ENCODE results near the gene FCGR3B.
"Not testable (repeated sequence)": the region's sequence is repeated elsewhere in the genome, so short reads cannot be mapped to it uniquely, and the experiment has no call there.

FCGR3B gene

DNA sequence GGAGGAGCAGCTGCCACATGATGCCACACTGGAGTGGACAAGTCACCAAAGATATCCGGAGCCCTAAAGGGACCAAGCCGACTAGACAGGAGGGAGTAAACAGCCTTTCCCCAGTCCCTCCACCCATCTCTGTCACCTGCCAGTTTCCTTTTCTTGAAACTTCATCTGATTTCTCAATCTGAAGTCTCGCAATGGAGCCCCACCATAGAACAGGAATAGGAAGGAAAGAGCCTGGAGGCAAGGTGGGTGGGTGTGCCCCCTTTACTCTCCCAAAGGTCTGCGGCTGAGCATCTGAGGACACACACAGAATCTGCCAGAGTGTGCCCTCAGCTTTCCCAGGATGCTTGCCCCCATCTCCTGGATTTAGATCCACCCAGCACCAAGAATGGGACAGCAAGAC is at the start of gene FCGR3B:
Gene FCGR3B, minus strand, starts transcription at position 101 of the 400 bp plus-strand sequence. Its CDS starts 82 bp downstream, at position 19.
- no peak for DNase-seq

DNA sequence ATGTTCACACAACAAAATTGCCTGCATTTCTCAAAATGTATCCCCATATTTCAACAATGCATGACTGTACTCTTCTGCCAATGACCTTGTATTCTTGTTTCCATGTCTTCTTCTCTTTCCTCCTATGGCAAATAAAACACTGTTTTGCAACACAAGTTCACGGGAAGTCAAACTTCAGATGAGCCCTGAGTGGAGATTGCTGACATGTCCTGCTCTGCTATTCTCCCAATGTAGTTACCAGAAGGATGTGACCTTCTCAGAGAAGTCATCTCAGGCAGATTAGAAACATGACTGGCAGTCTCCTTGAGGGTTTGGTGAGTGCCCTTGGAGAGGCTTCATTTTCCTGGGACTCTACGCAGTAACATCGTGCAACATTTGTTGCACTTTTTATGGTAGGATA is 47.5 kb upstream of the FCGR3B start:
- DNase-seq, result no peak

DNA sequence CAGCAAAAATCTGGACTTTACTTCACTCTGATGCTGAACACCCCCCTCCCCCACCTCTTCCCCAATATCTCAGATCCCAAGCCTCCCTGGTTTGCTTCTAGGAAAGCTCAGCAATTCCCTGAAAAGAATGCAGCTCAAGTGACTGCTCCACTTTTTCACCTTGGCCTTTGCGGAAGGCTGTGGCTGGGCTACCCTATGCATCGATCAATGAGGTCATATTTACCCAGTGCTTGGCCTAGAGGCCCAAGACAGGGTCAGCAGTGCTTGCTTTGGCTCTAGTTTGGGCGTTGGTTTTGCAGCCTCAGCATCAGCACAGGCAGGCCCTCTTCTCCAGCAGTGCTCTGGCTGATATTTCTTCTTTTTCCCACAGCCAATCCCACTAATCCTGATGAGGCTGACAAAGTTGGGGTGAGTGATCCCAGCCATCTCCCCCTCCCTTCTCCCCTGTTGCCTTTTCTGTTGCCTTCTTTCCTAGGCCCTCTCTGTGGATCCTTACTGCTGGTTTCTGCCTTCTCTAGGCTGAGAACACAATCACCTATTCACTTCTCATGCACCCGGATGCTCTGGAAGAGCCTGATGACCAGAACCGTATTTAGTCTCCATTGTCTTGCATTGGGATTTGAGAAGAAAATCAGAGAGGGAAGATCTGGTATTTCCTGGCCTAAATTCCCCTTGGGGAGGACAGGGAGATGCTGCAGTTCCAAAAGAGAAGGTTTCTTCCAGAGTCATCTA is 46.1 kb upstream of the FCGR3B start:
- DNase-seq, result no peak

DNA sequence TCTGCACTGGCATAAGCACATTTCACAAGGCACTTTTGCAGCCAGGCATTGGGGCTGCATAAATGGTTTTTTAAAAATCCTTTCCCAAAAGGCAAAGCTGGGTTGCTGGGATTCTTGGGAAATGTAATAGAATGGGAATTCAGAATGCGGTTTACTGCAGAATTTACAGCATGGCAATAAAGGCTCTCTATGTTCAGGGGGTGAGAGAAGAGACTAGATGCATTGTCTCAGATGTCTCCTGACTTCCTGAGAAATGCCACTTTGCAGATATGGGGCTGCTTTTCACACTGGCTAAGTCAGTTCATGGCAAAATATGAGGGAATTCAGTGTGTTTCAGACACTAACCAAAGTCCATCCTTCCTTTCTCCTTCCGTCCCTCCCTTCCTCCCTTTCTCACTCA is 45.5 kb upstream of the FCGR3B start:
- no peak for DNase-seq

GRCh38 chr1:161674908-161675307 is 43.9 kb upstream of the FCGR3B start:
- DNase-seq, result not testable (repeated sequence)

DNA sequence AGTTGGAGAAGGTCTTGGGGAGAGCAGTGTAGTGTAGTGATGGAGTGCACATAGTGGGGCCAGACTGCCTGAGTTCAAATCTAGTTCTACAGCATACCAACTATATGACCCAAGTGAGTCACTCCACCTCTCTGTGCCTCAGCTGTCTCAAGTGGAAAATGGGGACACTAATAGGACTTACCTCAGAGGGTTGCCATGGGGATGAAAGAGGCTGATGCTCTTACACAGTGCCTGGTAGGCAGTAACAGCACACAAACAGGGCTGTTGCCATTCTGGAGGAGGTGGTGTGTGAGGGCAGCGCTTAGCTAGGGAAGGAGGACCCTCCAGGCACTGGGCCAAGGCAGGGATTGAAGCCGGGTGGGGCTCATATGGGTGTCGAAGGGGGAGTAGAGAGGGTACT is 43.5 kb upstream of the FCGR3B start:
- DNase-seq, result not testable (repeated sequence)

DNA sequence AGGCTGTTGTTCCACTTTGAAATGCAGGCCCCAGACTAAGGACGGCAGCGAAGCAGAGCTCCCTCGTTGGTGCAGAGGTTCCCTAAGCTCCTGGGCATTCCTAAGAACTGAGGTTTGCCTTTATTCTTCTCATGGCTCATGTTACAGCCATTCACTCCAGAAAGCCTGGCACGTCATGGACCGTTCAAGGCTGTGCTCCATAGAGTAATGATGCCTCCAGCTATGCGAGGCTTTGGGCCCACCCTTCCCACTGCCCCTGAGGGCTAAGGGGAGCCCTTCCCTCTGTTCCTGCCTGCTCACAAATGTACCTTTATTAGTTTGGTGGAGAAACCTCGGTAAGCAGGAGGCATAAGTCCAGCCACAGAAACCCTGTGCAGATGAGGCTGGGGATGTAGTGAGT is 42.5 kb upstream of the FCGR3B start:
- DNase-seq, result not testable (repeated sequence)

- DNase-seq, result not testable (repeated sequence)
These were observed 40.4 kb upstream of the FCGR3B start for GRCh38 chr1:161671045-161672020.

DNA sequence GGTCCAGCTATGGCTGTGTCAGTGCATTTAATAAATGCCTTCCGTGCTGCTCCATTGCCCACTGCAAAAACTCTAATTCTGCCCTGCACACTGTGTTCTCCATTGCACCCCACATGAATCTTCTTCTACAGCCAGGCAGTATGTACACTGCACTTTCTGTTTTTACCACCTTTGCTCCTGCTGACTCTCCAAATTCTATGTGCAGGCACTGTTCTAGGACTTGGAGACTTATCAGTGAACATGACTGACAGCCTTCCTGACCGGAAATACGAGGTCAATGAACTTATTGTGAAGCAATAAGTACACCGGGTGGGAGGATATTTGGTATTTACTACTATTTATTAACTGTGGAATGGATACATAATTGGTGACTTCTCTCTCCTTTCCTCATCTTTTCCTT is 33.7 kb upstream of the FCGR3B start:
- DNase-seq, result not testable (repeated sequence)

GRCh38 chr1:161663569-161663968 is 32.6 kb upstream of the FCGR3B start:
- not testable (repeated sequence) for DNase-seq

GRCh38 chr1:161662684-161663339 is 31.8 kb upstream of the FCGR3B start, which contains the start of gene FCGR2B:
Gene FCGR2B, plus strand, starts transcription at chr1:161663143. Its CDS starts 99 bp downstream, at chr1:161663242.
- DNase-seq, result not testable (repeated sequence)

DNA sequence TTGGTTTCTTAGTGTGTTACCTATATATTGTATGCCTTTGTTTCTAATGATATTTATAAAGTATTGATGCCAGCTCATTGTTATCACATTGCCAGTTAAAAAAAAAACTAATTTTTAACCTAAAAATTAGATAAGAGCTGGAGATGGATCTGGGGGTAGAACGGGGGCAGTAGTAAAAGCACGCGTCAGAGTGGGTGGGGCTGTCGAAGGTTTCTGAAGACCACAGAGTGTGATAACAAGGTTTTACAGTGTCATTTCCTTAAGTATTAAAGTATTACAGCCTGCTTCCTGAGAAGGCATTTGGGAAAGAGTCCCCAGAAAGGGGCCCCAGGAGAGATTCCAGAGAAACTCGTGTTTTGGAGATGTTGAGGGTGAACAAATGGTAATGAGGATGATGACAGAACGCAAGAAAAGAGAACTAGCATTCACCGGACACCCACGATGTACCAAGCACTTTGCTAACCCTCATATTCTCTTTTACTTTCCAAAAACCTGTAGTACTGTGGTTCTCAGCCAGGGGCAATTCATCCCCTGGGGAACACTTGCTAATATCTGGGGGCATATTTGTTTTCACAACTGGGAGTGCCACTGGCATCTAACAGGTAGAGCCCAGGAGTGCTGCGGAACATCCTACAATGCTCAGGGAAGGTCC is 30.8 kb upstream of the FCGR3B start:
- DNase-seq, result not testable (repeated sequence)

GRCh38 chr1:161658524-161658923 is 27.5 kb upstream of the FCGR3B start:
- not testable (repeated sequence) for DNase-seq

DNA sequence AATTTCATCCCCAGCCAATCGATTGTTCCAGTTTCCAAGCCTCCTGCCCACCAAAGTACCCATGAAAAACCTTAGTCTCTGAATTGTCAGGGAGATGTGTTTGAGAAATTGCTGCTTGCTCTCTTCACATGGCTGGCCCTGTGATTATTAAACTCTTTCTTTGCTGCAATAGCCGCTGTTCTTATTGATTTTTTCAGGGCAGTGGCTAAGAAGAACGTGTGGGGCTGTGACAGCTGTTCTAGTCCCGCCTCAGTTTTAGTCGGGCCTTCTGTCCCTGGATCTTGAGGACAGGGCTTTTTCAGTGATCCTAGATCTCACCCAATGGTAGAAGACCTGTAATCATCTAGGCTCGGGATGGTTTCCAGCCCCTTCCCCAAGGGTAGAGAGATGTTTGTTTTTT is 23.0 kb upstream of the FCGR3B start:
- not testable (repeated sequence) for DNase-seq

- DNase-seq, result not testable (repeated sequence)
These were observed 22.6 kb upstream of the FCGR3B start for GRCh38 chr1:161653541-161653940.

DNA sequence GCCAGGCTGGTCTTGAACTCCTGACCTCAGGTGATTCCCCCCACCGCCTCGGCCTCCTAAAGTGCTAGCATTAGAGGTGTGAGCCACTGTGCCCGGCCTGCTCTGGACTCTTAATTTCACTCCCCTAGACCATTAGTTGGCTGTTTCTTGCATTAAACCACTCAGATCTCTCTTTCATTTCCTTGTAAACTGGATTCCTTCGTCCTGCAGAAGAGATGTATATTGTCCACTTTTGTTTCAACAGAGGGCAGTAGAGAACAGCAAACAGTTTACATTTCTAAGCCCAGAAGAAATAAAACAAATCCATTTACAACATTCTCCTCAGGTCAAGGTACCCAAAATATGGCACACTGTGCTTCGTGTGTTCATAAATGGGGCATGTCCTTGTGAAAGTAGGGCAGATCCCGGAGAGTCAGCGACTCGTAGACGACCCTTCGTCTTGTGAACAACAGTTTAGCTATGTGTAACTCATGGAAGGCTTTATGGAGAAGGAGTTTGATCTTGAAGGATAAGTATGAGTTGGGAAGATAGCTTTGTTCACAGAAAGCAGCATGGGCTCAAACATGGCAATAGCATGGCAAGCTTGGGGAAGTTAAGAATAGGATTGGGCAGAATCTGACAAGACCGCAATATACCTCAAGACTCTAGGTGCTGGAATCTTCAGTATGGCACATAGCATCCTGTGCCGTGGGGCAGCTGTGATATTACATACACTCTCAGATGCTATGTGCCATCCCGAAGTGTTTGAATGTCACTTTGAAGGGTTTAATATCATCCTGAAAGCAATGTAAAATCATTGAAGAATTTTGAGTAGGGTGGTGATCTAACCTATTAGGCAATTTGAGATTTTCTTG is 16.8 kb upstream of the FCGR3B start:
- not testable (repeated sequence) for DNase-seq

DNA sequence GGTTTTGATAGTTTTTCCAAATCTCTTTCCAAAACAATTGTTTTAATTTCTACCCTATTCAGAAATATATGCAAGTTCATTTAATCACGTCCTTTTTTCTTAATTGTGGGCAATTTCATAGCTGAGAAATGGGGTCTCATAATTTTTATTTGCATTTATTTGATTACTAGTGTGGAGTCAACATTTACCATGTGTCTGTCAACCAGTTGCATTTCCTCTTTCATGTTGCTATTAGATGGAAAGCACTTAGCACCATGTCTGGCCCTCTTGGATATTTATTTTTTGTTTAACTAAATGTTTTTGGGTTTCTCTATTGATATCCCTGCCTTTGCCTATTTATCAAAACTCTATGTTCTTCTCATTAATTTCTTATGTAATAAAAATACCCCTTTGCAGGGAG is 13.9 kb upstream of the FCGR3B start:
- not testable (repeated sequence) for DNase-seq

DNA sequence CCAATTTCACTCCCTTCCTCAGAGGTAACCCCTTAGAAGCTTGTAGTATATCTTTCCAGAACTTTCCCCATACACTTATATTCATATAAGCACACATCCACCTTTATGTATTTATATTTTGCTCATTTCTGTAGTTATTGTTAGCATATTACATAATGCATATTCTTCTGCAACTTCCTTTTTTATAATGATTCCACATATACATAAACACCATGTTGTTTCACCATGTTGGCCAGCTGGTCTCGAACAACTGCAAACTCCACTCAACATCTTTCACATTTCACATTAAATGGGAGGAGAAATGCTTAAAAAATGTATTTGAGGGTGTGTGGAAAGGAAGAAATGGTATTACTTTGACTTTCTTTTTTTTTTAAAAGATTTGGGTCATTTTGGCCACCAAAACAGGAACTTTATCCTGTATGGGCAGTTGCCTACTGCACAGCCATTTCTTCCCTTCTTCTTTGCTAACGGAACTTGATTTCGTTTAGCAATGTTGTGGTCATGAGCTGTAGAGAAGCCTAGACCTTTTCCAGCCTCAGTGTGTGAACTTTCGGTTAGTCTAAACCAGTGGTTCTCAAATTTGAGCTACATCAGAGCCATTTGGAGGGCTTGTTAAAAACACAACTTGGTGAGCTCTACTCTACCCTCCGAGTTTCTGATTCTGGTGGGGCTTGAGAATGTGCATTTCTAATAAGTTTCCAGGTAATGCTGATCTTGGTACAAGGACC is 12.7 kb upstream of the FCGR3B start:
- not testable (repeated sequence) for DNase-seq

GRCh38 chr1:161642697-161643096 is 11.7 kb upstream of the FCGR3B start:
- DNase-seq, result not testable (repeated sequence)

GRCh38 chr1:161639203-161639602 is 8.2 kb upstream of the FCGR3B start:
- not testable (repeated sequence) for DNase-seq

Data from activated CD4-positive, CD25-positive, alpha-beta regulatory T cell (primary cell).